ENCODE data around the gene TLCD2. TPM values are rescaled to one million over a fixed set of nuclear protein-coding genes. Genes with fewer than 3 reads are reported as not detected.

Gene TLCD2
- total RNA-seq, 1 experiment from 2014 or later: 1.3 TPM

Other genes starting within 250 kb of the TLCD2 start
- gene MYO1C, start 217.7 kb downstream of the TLCD2 start, total RNA-seq (2014; rRNA removed; shearing (Covaris generic)): 17.9 and 19.1 TPM in 2 replicates
- gene INPP5K, start 193.8 kb downstream of the TLCD2 start, total RNA-seq (2014; rRNA removed; shearing (Covaris generic)): 9.7 and 9.9 TPM in 2 replicates
- 17.2 and 21.5 TPM in 2 replicates for gene PITPNA, start 147.6 kb downstream of the TLCD2 start, total RNA-seq (2014; rRNA removed; shearing (Covaris generic))
- 0.63 and 0.66 TPM in 2 replicates for gene SLC43A2, start 81.5 kb downstream of the TLCD2 start, total RNA-seq (2014; rRNA removed; shearing (Covaris generic))
- gene SCARF1, start 64.6 kb downstream of the TLCD2 start, total RNA-seq (2014; rRNA removed; shearing (Covaris generic)): 0.06 and 0.13 TPM in 2 replicates
- gene RILP, start 60.5 kb downstream of the TLCD2 start, total RNA-seq (2014; rRNA removed; shearing (Covaris generic)): 0.28 and 0.67 TPM in 2 replicates
- gene PRPF8, start 25.5 kb downstream of the TLCD2 start, total RNA-seq (2014; rRNA removed; shearing (Covaris generic)): 144 and 145 TPM in 2 replicates
- gene WDR81, start 14.3 kb upstream of the TLCD2 start, total RNA-seq (2014; rRNA removed; shearing (Covaris generic)): 8.7 and 10.9 TPM in 2 replicates
- not detected in 2 replicates for gene SERPINF2, start 32.5 kb upstream of the TLCD2 start, total RNA-seq (2014; rRNA removed; shearing (Covaris generic))
- gene SERPINF1, start 51.7 kb upstream of the TLCD2 start, total RNA-seq (2014; rRNA removed; shearing (Covaris generic)): 182 TPM in 2 replicates
- 9.6 and 10.1 TPM in 2 replicates for gene SMYD4, start 119.5 kb upstream of the TLCD2 start, total RNA-seq (2014; rRNA removed; shearing (Covaris generic))
- 38.7 and 45.4 TPM in 2 replicates for gene RPA1, start 119.6 kb upstream of the TLCD2 start, total RNA-seq (2014; rRNA removed; shearing (Covaris generic))

All from SJCRH30 (cell line).